Right atrium auricular region (tissue), 2 donors: ENCODE measurements around the gene DNAL1. TPM values are rescaled to one million over a fixed set of nuclear protein-coding genes. Genes with fewer than 3 reads are reported as not detected.
A peak's percentile ranks its signal among the peaks of the same experiment; 100 is the strongest.

ENCODE experiments used
- DNase-seq: peaks from one replicate; pipeline ENCODE4 v3.0.0-alpha.2; 2019; ENCODE audit warnings: low spot score
- H3K27ac ChIP-seq, 2 donors: fragments of 200-600 bp; sonication (generic); 1 replicate in 1 of 2; 2 replicates in 1 of 2; pipeline ENCODE4 v1.5.1; 2016 to 2019
- H3K27me3 ChIP-seq, 2 donors: fragments of 200-600 bp; sonication (generic); one replicate each; pipeline versions ENCODE4 v1.5.1 to v1.6.0; 2017 to 2019
- H3K36me3 ChIP-seq: fragments of 200-600 bp; sonication (generic); one replicate; pipeline ENCODE4 v1.5.1; 2016
- H3K4me1 ChIP-seq, 2 donors: fragments of 200-600 bp; sonication (generic); one replicate each; pipeline versions ENCODE4 v1.5.1 to v1.6.0; 2017 to 2019
- H3K4me3 ChIP-seq, 2 donors: fragments of 200-600 bp; sonication (generic); 1 replicate in 1 of 2; 2 replicates in 1 of 2; pipeline ENCODE4 v1.5.1; 2017 to 2019; ENCODE audit warnings: mild to moderate bottlenecking in 1 of 2, moderate library complexity in 1 of 2
- H3K9me3 ChIP-seq, 2 donors: fragments of 200-600 bp; sonication (generic); one replicate each; pipeline ENCODE4 v1.5.1; 2019
- total RNA-seq, 2 donors: library from RNA; depleted of rRNA; stranded (reverse); fragments of >200 nt; gene quantifications; one replicate each; pipeline ENCODE4 v1.1.0, GENCODE V29; 2016
- TF ChIP-seq, protein P1 (sequence below), 2 donors: fragments of 200-600 bp; sonication (generic); IDR thresholded peaks; one replicate each; pipeline ENCODE4 v1.5.1; 2019; ENCODE audit warnings: antibody characterized with exemption in 2 of 2

DNAL1 gene
- total RNA-seq, 2 donors from 2014 or later = 5.7 to 7.8 TPM

DNA sequence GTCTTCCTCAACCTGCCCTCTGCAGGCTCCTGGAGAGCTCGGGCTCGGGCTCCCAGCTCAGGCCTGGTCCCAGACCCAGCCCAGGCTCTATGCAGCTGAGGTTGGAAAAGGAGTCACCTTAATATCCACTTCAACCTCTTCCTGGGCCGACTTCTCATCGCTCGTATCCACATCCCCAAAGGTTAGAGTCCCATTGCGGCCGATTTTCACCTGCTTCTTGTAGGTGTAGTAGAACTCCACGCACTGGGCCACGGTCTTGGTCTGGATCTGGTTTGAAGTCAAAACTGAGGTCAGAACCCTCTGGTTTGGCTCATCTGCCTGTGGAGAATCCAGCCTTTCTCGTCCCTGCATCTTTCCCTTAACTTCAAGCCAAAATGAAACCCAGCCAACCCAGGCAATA lies 77.8 kb downstream of the DNAL1 start:
- Histone ChIP-seq H3K9me3 (no peaks in the 10 kb centered on the region), H3K36me3 (peaks cover 89% of the 10 kb centered on the region), H3K27ac (peak overlapping the region in 1 of 2 donors; percentile 25), H3K27me3 (no peaks in the 10 kb centered on the region), H3K4me1 (peaks cover 0 to 68% of the 10 kb centered on the region in 2 donors), H3K4me3 (no peak overlapping the region)
- TF ChIP-seq, protein P1, sequence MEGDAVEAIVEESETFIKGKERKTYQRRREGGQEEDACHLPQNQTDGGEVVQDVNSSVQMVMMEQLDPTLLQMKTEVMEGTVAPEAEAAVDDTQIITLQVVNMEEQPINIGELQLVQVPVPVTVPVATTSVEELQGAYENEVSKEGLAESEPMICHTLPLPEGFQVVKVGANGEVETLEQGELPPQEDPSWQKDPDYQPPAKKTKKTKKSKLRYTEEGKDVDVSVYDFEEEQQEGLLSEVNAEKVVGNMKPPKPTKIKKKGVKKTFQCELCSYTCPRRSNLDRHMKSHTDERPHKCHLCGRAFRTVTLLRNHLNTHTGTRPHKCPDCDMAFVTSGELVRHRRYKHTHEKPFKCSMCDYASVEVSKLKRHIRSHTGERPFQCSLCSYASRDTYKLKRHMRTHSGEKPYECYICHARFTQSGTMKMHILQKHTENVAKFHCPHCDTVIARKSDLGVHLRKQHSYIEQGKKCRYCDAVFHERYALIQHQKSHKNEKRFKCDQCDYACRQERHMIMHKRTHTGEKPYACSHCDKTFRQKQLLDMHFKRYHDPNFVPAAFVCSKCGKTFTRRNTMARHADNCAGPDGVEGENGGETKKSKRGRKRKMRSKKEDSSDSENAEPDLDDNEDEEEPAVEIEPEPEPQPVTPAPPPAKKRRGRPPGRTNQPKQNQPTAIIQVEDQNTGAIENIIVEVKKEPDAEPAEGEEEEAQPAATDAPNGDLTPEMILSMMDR (IDR thresholded peaks at IDR 0.05) = no peak
- DNase-seq = no peak

DNA sequence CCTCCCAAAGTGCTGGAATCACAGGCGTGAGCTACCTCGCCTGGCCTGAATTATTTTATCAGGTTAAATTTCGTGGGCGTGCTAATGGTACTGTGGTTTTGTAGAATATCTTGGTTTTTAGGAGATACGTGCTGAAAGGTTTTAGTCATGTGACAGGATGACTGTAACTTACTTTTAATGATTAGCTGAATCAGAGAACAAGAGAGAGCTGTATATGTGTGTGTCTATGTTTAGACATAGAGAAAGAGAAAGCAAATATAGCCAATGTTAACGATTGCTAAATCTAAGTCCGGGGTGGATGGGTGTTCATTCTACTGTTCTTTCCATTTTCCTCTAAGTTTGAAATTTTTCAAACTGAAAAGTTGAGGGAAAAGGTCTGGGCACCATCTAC lies 78.6 kb downstream of the DNAL1 start:
- H3K4me3 ChIP-seq = no peak overlapping the region
- no peak for DNase-seq
- peaks cover 83% of the 10 kb centered on the region for H3K36me3 ChIP-seq
- no peaks in the 10 kb centered on the region for H3K9me3 ChIP-seq
- H3K4me1 ChIP-seq = peaks cover 0 to 67% of the 10 kb centered on the region in 2 donors
- H3K27ac ChIP-seq = peak overlapping the region; percentile 64 to 81
- TF ChIP-seq, protein P1 (IDR thresholded peaks at IDR 0.05) = no peak
- no peaks in the 10 kb centered on the region for H3K27me3 ChIP-seq

DNA sequence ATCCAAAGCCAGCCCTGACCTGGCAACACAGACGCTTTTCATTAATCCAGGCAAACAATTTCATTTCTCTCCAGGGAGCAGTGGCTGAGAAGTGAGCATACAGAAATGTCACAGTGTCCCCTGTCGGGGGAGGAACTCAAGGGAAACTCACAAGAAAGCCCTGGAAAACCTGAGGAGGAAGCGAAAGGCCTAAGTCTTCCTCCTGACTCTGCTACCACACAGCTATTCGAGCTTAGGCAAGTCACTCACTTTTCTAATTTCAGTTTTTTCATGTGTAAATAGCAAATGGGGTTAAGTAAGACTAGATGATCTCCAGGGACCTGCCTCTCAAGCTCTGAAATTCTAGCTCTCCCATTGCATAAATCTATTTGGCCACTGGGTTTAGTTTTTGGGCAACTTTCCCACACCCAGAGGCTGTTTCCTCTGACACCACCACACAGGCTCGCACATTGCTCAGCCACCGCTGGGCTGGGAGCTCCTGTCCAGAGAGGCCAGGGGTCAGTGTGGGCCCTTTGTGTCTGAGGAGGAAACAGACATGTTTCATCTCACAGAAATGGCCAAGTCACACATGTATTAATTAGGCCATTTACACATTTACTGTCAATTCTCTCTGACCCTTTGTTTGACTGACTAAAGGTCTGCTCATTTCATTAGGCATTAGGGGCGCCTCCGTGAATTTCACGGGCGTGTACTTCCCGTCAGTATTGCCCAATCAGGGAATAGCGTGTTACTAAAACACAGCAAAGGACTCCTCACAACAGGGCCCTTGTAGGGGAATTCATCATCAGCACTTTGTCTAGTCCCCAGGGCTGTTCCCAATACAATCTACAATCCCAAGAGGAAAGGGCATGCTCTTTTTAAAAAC lies 79.2 kb downstream of the DNAL1 start:
- DNase-seq = peak; percentile 93
- TF ChIP-seq, protein P1 (IDR thresholded peaks at IDR 0.05) = peak in 1 of 2 donors; percentile 40
- Histone ChIP-seq H3K4me1 (peaks cover 0 to 67% of the 10 kb centered on the region in 2 donors), H3K27ac (peak overlapping the region; percentile 64 to 81), H3K27me3 (no peaks in the 10 kb centered on the region), H3K9me3 (no peaks in the 10 kb centered on the region), H3K4me3 (no peak overlapping the region), H3K36me3 (peaks cover 79% of the 10 kb centered on the region)

DNA sequence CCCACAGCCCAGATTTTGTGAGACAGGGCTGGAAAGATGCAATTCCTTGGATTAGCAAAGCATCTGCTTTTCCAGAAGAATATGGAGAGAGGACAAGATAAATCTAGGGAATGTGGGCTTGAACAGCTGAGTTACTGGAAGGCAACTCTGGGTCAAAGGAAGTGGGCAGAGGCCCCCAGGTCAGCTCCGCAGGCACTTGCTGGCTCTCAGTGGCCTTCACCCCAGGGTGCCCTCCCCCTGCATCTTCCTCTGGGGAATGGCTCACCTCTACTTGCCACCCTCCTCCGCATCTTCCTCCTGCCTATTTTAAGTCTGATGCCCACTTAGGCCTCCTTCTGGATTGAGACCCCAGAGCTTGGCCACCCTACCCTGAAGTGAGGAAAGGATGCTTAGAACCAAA lies 79.9 kb downstream of the DNAL1 start:
- H3K27me3 ChIP-seq = no peaks in the 10 kb centered on the region
- peaks cover 0 to 68% of the 10 kb centered on the region in 2 donors for H3K4me1 ChIP-seq
- peaks cover 79% of the 10 kb centered on the region for H3K36me3 ChIP-seq
- H3K9me3 ChIP-seq = no peaks in the 10 kb centered on the region
- H3K27ac ChIP-seq = peak overlapping the region; percentile 64 to 81
- TF ChIP-seq, protein P1 (IDR thresholded peaks at IDR 0.05) = no peak
- no peak for DNase-seq
- H3K4me3 ChIP-seq = no peak overlapping the region

DNA sequence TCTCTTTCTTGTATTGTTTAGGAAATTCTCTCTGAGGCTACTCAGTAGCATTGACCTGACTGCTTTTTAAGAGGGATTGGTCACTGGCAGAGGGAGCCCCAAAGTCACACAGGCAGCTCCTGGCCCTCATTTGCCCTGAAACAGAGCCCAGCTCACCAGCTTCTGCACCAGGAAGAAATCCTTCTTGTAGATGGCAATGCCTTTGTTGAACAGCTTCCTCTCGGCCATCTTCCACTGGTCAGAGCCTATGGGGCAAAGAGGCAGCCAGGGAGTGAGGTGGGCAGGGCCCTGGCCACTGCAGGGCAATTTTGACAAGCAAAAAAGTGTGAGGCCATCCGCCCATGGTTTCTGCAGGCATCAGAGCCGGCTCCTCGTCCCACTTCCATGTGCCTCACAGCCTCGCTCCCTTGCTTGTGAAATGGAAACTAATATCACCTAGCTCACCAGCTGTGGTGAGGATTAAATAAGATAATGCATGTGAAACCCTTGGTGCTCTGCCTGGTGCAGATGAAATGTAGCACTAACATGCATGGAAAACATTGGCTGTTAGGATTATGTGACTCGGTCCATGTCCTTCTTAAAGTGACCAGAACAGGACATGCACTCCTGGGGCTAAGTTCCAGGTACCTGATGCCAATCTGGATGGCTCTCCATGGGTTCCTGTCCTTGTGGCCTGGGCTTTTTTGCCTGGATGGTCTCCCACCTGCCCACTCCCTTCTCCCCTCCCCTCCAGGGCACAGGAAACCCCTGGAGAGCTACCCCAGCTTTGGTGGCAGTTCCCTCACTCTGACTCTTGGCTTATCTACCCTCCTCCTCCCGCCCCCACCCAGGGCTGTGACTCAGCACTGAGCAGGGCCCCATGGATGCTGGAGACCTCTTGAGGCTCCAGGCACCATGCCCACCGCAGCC lies 80.6 kb downstream of the DNAL1 start:
- DNase-seq = no peak
- no peaks in the 10 kb centered on the region for H3K27me3 ChIP-seq
- no peak overlapping the region for H3K4me3 ChIP-seq
- H3K9me3 ChIP-seq = no peaks in the 10 kb centered on the region
- TF ChIP-seq, protein P1 (IDR thresholded peaks at IDR 0.05) = no peak
- peak overlapping the region; percentile 64 to 81 for H3K27ac ChIP-seq
- peaks cover 0 to 68% of the 10 kb centered on the region in 2 donors for H3K4me1 ChIP-seq
- peaks cover 79% of the 10 kb centered on the region for H3K36me3 ChIP-seq
